Tibial nerve (tissue), 3 donors: ENCODE data around the gene LAMC3.

Experiments
- CTCF ChIP-seq, 5 experiments: fragments of 200-600 bp in 3 of 5; fragments of 450-650 bp in 2 of 5; sonication (generic) in 3 of 5; IDR thresholded peaks; one replicate each; pipeline ENCODE4 v1.5.1; 2016 to 2019; ENCODE audit warnings: antibody characterized with exemption in 5 of 5, mild to moderate bottlenecking in 3 of 5, moderate library complexity in 2 of 5
- POLR2A ChIP-seq, 2 donors: fragments of 450-650 bp; IDR thresholded peaks; one replicate each; pipeline ENCODE4 v1.6.1; 2017; ENCODE audit warnings: antibody characterized with exemption in 2 of 2, mild to moderate bottlenecking in 2 of 2, moderate library complexity in 2 of 2

GRCh38 chr9:131103024-131103423 lies 94.0 kb downstream of the LAMC3 start:
- TF ChIP-seq CTCF (IDR thresholded peaks at IDR 0.05) (no peak), POLR2A (IDR thresholded peaks at IDR 0.05) (no peak)
